C4-2B (cell line): ENCODE data around the gene TFAP2E.

Experiments
- ZFX ChIP-seq: fragments of 450-650 bp; IDR thresholded peaks from 2 replicates; pipeline ENCODE4 v1.6.1; 2017
- TF ChIP-seq, protein P1 (sequence below): fragments of 450-650 bp; conservative IDR thresholded peaks from 2 replicates; pipeline ENCODE4 v1.5.1; 2017; ENCODE audit warnings: mild to moderate bottlenecking

GRCh38 chr1:35564037-35564883 lies 8.9 kb upstream of the TFAP2E start:
- TF ChIP-seq, protein P1, sequence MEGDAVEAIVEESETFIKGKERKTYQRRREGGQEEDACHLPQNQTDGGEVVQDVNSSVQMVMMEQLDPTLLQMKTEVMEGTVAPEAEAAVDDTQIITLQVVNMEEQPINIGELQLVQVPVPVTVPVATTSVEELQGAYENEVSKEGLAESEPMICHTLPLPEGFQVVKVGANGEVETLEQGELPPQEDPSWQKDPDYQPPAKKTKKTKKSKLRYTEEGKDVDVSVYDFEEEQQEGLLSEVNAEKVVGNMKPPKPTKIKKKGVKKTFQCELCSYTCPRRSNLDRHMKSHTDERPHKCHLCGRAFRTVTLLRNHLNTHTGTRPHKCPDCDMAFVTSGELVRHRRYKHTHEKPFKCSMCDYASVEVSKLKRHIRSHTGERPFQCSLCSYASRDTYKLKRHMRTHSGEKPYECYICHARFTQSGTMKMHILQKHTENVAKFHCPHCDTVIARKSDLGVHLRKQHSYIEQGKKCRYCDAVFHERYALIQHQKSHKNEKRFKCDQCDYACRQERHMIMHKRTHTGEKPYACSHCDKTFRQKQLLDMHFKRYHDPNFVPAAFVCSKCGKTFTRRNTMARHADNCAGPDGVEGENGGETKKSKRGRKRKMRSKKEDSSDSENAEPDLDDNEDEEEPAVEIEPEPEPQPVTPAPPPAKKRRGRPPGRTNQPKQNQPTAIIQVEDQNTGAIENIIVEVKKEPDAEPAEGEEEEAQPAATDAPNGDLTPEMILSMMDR, result peak; percentile 90
- no peak for TF ChIP-seq ZFX
